ENCODE data around the gene DTNBP1. TPM values are rescaled to one million over a fixed set of nuclear protein-coding genes. Genes with fewer than 3 reads are reported as not detected.
A peak's percentile ranks its signal among the peaks of the same experiment; 100 is the strongest.

Gene DTNBP1
- total RNA-seq, 1 experiment from 2014 or later: 10.3 TPM

- Histone ChIP-seq H3K27me3 (no peaks in the 10 kb centered on the region), H3K36me3 (peaks cover 2% of the 10 kb centered on the region; the same call in 1 of the 2 replicates), H3K9me3 (no peaks in the 10 kb centered on the region), H3K4me3 (no peak overlapping the region)
- no peak for DNase-seq
These were observed 46.6 kb downstream of the DTNBP1 start for GRCh38 chr6:15616261-15616660.

DNA sequence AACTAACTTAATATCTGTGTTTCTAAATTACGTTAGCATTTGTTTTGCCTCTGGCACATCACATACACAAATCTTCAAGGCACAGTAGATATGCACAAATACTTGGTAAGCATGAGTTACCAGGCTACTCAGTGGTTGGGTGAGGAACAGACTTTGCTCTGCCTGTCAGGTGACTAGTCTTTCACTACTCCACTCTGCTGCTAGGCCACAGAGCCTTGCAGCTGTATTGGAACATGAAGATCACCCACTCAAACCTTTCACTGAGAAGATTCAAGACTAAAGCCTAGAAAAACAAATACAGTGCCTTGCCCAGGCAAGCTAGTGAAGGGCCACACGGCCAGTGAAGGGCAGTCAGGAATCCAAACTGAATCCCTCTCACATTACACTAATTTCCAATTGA lies 47.0 kb downstream of the DTNBP1 start:
- Histone ChIP-seq H3K9me3 (no peaks in the 10 kb centered on the region), H3K27me3 (no peaks in the 10 kb centered on the region)
- DNase-seq: no peak

GRCh38 chr6:15614277-15614676 lies 48.6 kb downstream of the DTNBP1 start:
- no peak overlapping the region for H3K4me3 ChIP-seq
- H3K27me3 ChIP-seq: no peaks in the 10 kb centered on the region
- DNase-seq: no peak
- H3K36me3 ChIP-seq: peaks cover 2% of the 10 kb centered on the region; the same call in 1 of the 2 replicates
- H3K9me3 ChIP-seq: no peaks in the 10 kb centered on the region

More for the DNA sequence above, 47.0 kb downstream of the DTNBP1 start:
- Histone ChIP-seq H3K36me3 (peaks cover 2% of the 10 kb centered on the region; the same call in 1 of the 2 replicates), H3K4me3 (no peak overlapping the region)

GRCh38 chr6:15608396-15608795 lies 54.4 kb downstream of the DTNBP1 start:
- peak; percentile 44 for DNase-seq
- H3K9me3 ChIP-seq: no peaks in the 10 kb centered on the region
- no peaks in the 10 kb centered on the region for H3K27me3 ChIP-seq
- H3K4me3 ChIP-seq: no peak overlapping the region
- peaks cover 2% of the 10 kb centered on the region; the same call in 1 of the 2 replicates for H3K36me3 ChIP-seq

GRCh38 chr6:15607603-15608002 lies 55.2 kb downstream of the DTNBP1 start:
- no peak for DNase-seq
- Histone ChIP-seq H3K9me3 (no peaks in the 10 kb centered on the region), H3K36me3 (peaks cover 2% of the 10 kb centered on the region; the same call in 1 of the 2 replicates), H3K27me3 (no peaks in the 10 kb centered on the region), H3K4me3 (no peak overlapping the region)

DNA sequence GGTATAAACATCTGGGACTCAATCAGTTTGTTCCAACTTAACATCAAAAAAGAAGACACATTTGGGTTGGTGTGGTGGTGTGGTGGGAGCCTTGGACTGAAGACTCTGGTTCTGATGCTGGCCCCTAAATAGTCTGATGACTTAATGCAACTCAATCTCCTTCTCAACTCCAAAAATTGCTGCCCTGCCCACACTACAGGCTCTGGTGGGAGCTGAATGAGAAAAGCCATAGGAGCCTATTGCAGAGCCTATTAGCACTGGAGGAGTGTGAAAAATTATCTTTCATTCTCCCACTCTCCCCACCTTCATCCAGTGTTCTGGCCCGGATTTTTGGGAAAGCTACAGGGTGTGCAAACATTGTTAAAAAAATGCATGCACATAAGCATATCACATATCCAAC lies 56.5 kb downstream of the DTNBP1 start:
- H3K36me3 ChIP-seq: peaks cover under 1% of the 10 kb centered on the region; the same call in 1 of the 2 replicates
- no peaks in the 10 kb centered on the region for H3K27me3 ChIP-seq
- no peak overlapping the region for H3K4me3 ChIP-seq
- DNase-seq: no peak
- H3K9me3 ChIP-seq: no peaks in the 10 kb centered on the region

DNA sequence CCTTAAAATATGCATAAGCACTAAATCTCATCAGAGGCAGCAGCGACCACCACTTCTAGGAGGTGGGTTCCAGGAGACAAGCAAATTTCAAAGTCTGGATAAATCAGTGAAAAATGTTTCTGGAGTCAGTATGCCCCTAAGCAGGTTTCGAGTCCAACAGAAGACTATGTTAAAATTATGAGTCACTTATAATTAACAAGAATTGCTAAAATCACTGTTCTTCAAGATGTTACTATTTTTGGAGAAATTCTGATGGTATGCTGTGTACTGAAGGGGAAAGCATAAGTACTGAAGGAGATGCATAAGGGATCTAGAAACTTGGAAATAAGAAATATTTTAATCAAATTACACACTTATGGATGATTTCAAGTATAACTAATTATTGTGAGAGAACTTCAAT lies 58.0 kb downstream of the DTNBP1 start:
- Histone ChIP-seq H3K36me3 (no peaks in the 10 kb centered on the region), H3K9me3 (no peaks in the 10 kb centered on the region), H3K27me3 (no peaks in the 10 kb centered on the region), H3K4me3 (no peak overlapping the region)
- DNase-seq: no peak

DNA sequence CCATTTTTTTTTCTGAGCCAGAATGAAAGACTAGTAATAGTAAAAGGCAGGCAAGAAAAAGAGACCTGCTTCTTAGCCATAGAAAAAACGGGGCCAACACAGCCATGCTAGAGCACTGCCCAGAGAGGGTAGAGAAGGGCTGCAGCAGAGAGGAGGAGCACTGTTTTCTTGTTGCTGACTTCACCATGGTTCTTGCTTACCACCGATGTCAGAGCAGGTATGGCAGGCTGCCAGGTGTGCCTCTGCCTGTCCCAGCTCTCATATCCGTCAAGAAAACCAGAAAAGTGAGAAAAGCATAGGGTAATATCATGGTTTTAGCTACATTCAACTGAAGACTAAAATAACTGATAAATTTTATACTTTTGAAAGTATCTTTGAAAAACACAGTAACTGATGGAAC lies 60.7 kb downstream of the DTNBP1 start:
- Histone ChIP-seq H3K27me3 (no peaks in the 10 kb centered on the region), H3K4me3 (no peak overlapping the region), H3K9me3 (no peaks in the 10 kb centered on the region), H3K36me3 (no peaks in the 10 kb centered on the region)
- DNase-seq: no peak

DNA sequence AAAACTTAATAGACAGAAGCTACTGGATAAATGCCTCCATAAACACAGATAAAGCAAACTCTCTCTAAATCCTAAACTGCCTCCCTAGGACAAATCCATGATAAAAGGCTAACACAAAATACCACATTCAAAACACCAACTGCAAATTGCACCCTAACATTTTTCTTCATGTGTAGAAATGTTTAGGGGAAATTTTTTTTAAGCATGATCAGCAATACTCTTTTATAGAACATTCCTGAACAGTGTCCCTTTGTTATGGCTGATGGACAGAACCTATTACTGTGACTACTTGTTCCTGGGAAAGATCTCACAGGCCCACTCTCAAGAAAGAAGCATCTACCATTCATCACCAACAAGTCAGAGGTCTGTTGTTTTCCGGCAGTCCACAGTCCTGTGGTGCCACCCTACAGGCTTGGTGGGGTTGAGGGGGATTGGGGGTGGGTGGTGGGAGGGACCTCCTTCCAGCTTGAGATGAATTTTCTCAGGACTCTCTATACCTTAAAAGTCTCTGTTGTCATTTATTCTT lies 64.5 kb downstream of the DTNBP1 start:
- no peak for DNase-seq
- H3K36me3 ChIP-seq: no peaks in the 10 kb centered on the region
- H3K9me3 ChIP-seq: no peaks in the 10 kb centered on the region
- no peak overlapping the region for H3K4me3 ChIP-seq
- no peaks in the 10 kb centered on the region for H3K27me3 ChIP-seq

DNA sequence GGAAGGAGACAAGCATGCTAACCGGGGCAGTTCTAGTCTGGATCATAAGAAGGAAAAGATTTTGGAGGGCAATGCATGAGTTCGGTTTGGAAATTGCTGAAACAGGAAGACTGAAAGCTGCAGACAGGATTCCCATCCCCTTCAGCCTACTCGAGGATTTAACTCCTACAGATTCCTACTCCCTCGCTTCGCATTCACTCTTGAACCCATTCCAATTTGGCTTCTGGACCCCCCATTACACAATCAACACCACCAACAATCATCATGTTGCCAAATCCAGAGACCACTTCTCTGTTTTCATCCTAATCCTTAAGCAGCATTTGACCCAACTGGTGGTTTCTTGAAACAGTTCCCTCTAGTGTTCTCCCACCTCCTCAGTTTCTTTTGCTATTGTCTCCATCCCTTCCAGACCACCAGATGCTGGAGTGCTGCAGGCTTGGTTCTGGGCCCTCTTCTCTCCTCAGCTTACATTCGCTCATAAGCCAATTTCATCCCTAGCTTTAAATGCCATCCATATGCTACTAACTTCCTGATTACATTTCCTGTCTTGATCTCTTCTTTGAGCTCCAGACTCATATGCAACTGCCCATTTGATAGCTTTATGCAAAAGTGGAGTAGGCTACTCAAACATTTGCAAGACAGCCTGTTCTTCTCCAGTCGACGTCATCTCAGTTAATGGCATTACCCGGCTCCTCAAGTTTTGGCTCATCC lies 66.5 kb downstream of the DTNBP1 start:
- no peak for DNase-seq
- Histone ChIP-seq H3K36me3 (no peaks in the 10 kb centered on the region), H3K4me3 (no peak overlapping the region), H3K27me3 (no peaks in the 10 kb centered on the region), H3K9me3 (no peaks in the 10 kb centered on the region)

DNA sequence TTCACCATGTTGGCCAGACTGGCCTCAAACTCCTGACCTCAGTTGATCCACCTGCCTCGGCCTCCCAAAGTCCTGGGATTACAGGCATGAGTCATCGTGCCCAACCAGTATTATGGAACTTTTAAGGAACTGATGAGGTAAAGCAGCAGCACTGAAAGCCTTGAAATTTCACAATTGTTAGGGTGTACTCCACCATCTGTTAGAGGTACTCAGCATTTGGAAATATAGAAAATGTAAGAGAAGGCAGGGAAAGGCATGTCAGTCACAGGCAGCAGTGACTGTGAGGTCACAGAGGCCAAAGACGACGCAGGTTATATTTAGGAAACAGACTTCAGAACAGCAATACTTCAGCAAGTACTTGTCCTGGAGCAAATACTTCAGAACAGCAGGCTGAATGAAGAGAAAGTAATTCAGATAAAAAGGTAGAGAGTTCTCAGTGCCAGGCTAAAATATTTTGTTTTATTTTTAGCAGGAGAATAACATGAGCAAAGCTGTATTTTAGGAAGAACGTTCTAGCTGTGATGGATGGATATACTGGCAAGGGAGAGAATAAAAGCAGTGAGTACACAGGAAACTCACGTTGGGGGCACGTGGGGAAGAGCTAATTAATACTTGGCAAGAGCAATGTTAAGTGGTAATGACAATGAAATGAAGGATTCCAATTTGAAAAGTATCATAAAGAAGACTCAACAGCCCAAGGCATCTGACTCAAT lies 67.2 kb downstream of the DTNBP1 start:
- Histone ChIP-seq H3K4me3 (no peak overlapping the region), H3K27me3 (no peaks in the 10 kb centered on the region), H3K36me3 (no peaks in the 10 kb centered on the region), H3K9me3 (no peaks in the 10 kb centered on the region)
- no peak for DNase-seq

DNA sequence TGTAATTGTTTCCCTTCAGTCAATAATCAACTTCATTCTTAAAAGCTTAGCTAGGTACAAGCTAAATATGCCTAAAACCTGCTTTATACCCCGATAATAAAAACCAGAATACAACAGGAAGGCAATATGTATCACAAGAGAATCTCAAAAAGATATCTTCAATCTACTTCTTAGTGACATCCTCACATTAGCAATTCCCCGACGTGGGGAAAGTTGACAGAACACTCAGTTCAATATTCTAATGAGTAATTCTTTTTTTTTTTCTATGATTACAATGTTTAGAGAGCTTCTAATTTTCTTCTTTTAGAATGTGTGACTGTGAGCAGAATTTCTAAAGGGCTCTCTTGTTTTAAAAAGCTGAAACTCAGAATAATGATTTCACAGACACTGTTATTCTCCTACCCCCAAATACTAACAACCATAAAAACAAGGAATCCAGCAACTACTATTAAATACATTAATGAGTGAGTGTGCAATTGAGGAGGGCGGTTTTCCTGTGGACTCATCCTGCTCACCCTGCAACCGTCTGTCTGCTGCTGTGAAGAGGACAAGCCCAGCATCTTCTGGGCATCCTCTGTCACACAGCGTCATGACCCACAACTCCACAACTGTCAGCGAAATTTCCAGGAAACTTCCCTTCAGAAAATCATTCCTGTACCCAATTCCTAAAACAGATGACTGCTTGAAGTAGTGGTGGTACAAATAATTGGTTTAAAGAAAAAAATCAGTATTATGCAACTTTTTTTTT lies 68.1 kb downstream of the DTNBP1 start:
- H3K36me3 ChIP-seq: no peaks in the 10 kb centered on the region
- H3K9me3 ChIP-seq: no peaks in the 10 kb centered on the region
- H3K4me3 ChIP-seq: no peak overlapping the region
- no peaks in the 10 kb centered on the region for H3K27me3 ChIP-seq
- DNase-seq: no peak

DNA sequence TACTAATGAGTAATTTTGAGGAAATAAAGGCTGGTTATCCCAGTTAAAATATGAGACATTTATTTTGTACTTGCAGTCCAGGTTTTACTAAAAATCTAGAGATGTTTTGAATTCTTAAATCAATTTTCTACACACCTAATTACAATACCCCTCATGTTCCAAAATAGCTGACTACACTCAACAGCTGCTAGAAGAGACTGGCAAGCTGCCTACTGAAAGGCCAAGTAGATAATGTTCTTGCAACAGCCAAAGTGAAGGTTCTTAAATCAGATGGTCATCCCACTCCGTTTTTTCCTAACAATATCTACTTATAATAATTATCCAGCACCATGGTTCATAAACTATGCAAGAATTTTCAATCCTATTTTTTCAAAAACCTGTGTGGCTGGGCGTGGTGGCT lies 69.0 kb downstream of the DTNBP1 start:
- DNase-seq: no peak
- no peaks in the 10 kb centered on the region for H3K27me3 ChIP-seq
- H3K4me3 ChIP-seq: no peak overlapping the region
- H3K36me3 ChIP-seq: no peaks in the 10 kb centered on the region
- no peaks in the 10 kb centered on the region for H3K9me3 ChIP-seq

GRCh38 chr6:15592610-15593009 lies 70.2 kb downstream of the DTNBP1 start:
- H3K36me3 ChIP-seq: no peaks in the 10 kb centered on the region

DNA sequence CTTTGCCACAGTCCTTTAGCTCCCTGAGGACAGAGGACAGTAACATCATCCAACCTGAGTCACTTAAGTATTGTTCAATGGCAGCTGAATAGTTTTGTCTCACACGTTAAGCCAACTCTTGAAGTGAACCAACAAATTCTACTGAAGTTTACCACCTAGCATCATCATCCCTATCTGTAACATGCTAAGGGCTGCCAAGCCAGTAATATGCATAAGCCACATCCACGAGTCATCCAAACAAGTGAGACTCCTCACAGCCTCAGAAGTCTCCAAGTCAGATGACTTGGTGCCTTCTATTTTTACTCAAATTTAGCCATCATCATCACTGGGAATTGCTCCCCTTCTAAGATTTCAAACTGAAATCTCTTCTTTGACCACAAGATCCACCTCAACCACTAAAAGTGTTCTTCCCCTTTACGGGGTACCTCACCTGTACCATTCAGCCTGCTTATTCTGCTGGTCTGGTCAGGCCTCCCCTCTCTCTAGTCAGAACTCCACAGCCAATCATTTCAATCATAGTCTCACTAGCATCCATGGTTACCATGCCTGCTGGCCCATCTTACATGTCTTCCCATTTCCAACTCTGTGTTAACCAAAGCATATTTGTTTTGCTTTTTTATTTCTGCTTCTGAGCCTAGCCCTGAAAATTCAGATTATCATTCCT lies 73.7 kb downstream of the DTNBP1 start:
- Histone ChIP-seq H3K4me3 (no peak overlapping the region), H3K36me3 (no peaks in the 10 kb centered on the region), H3K9me3 (no peaks in the 10 kb centered on the region), H3K27me3 (no peaks in the 10 kb centered on the region)
- no peak for DNase-seq

More at GRCh38 chr6:15592610-15593009, 70.2 kb downstream of the DTNBP1 start:
- no peaks in the 10 kb centered on the region for H3K27me3 ChIP-seq
- no peak overlapping the region for H3K4me3 ChIP-seq
- DNase-seq: no peak
- H3K9me3 ChIP-seq: no peaks in the 10 kb centered on the region

GRCh38 chr6:15586503-15586902 lies 76.3 kb downstream of the DTNBP1 start:
- H3K9me3 ChIP-seq: no peaks in the 10 kb centered on the region
- no peak for DNase-seq
- no peak overlapping the region for H3K4me3 ChIP-seq
- H3K36me3 ChIP-seq: no peaks in the 10 kb centered on the region
- no peaks in the 10 kb centered on the region for H3K27me3 ChIP-seq
